ENCODE results near the gene CTNNA2.

The CTNNA2 gene

DNA sequence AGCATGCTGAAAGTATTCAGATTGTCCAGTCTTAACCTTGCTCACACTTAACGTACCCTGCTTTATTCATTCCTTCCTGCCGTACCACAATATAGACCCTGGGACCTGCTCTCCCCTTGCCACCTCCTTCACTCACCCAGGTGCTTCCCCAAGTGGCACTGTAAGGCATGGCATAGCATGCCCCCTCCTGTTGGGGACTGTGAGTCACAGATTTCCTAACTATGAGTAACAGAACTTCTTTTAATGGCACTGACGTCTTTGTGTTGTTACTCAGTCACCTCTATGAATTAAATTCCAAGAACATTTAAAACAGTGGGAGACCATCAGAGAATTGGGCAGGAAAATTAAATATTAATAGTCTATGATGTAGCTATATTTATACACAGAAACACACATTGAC, 117.2 kb downstream of the CTNNA2 start:
- Mint-ChIP-seq H3K36me3 (no peaks in the 10 kb centered on the region), H3K27me3 (no peaks in the 10 kb centered on the region), H3K4me1 (no peaks in the 10 kb centered on the region), H3K27ac (no peak overlapping the region), H3K9me3 (peaks cover 0 to 1% of the 10 kb centered on the region in 2 donors), H3K4me3 (no peak overlapping the region)
- ATAC-seq (replicated peaks) (no peak), DNase-seq (no peak)

DNA sequence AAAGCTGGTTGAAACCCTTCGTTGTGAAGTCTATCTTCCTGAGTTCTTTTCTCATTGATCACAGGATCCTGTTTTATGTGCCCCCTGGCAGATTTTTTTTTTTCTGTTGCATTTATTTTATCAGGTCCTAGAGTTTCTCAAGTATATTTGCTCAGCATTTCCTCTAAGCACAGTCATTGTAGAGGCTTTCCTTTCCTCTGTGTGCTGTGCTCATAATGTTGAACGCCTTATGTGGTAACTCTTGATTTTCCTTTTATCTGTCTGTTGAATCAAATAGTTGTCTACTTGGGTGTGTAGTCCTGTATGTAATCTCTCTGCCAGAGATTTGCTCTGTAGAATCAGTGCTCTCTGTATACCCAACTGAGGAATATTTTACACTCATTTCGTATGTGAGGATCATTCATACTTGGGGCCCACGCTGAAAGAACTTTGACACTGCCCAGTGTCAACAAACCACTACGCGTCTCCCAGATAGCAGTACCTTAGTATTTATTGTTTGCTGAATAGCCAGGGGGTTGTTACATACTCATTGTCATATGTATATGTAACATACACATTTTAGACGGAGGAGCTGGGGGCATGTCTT, 118.2 kb downstream of the CTNNA2 start:
- DNase-seq: no peak
- no peak for ATAC-seq (replicated peaks)
- peaks cover 0 to 1% of the 10 kb centered on the region in 2 donors for H3K9me3 Mint-ChIP-seq
- no peaks in the 10 kb centered on the region for H3K4me1 Mint-ChIP-seq
- no peak overlapping the region for H3K4me3 Mint-ChIP-seq
- no peak overlapping the region for H3K27ac Mint-ChIP-seq
- no peaks in the 10 kb centered on the region for H3K27me3 Mint-ChIP-seq
- H3K36me3 Mint-ChIP-seq: no peaks in the 10 kb centered on the region

DNA sequence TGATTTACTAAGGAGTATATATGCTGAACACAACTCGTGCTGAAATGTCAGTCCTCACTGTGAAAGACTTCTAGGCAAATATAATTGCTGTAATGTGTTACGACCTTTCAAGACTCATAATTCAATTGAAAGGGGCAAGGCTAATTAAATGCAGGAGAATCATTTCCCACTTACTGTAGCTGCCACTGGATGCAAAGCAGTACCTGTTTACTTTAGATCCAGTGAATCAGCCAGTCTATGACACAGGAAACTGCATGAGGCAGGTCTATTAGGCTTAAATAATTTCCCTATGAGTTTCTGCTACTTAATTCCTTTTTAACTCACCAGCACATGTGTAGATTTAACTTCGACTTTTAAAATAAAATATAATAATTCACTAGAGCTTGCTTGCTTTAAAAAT, 125.6 kb downstream of the CTNNA2 start:
- DNase-seq (no peak), ATAC-seq (replicated peaks) (no peak)
- H3K27ac Mint-ChIP-seq: no peak overlapping the region
- H3K36me3 Mint-ChIP-seq: no peaks in the 10 kb centered on the region
- H3K4me3 Mint-ChIP-seq: no peak overlapping the region
- peaks cover 0 to 6% of the 10 kb centered on the region in 2 donors for H3K9me3 Mint-ChIP-seq
- no peaks in the 10 kb centered on the region for H3K4me1 Mint-ChIP-seq
- H3K27me3 Mint-ChIP-seq: no peaks in the 10 kb centered on the region

DNA sequence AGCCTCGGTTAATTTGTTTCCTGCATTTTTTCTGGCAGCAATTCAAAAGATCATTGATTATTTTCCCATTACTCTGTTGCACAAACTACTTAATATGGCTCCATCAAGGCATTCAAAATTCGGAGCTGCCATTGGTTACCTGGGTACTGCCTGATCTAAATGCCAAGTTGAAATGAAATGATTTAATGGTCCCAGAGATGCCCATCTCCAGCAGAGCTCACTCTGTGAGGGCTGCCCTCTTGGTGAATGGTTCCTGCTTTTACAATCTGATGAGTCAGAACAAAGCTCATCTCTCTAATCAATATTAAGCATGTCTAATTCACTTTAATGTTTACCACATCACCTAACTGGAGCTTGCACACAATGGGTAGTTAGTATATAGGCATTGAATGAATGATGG, 126.1 kb downstream of the CTNNA2 start:
- no peak overlapping the region for H3K4me3 Mint-ChIP-seq
- ATAC-seq (replicated peaks): no peak
- H3K4me1 Mint-ChIP-seq: no peaks in the 10 kb centered on the region
- H3K27ac Mint-ChIP-seq: no peak overlapping the region
- H3K27me3 Mint-ChIP-seq: no peaks in the 10 kb centered on the region
- H3K9me3 Mint-ChIP-seq: peaks cover 0 to 8% of the 10 kb centered on the region in 2 donors
- no peak for DNase-seq
- no peaks in the 10 kb centered on the region for H3K36me3 Mint-ChIP-seq

DNA sequence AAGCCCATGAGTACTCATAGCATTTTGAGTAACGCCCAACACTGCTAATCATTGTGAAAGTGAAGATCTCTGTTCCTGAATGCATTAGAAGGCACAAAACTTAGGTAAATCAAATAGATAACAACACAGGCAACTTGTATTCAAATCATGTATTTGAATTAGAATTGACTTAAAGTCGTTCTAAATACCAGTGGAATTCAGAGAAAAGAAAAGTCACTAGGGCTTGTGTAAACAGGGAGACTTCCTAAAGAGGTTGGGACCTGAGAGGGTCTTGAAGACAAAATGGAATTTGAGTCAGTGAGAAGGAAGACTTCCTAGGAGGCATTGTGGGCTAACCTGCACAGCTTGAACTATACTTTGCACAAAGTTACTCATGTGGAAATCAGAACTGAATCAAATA, 127.2 kb downstream of the CTNNA2 start:
- no peak for ATAC-seq (replicated peaks)
- Mint-ChIP-seq H3K27me3 (no peaks in the 10 kb centered on the region), H3K27ac (no peak overlapping the region), H3K9me3 (peaks cover 5 to 10% of the 10 kb centered on the region in 2 donors), H3K4me3 (no peak overlapping the region), H3K4me1 (no peaks in the 10 kb centered on the region), H3K36me3 (no peaks in the 10 kb centered on the region)
- no peak for DNase-seq

DNA sequence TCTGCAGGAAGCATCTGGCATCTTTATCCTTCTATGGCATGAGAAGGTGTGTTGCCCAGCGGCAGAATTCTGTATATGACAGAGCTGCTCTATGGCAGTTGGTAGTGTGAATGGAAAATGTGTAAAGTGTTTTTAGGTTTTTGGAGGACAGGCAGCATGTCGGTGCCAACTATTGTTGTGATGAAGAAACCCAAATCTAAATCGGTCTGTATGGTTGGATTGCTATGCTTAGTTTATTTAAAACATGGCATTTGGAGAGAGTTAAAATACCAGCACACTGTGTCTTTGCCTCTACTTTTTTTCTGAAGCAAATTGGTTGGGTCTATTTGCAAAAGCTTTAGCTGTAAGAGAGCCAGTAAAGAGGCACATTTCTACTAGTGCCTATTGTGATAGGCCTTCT, 136.7 kb downstream of the CTNNA2 start:
- H3K9me3 Mint-ChIP-seq: peaks cover 12 to 20% of the 10 kb centered on the region in 2 donors
- ATAC-seq (replicated peaks) (no peak), DNase-seq (no peak)
- no peaks in the 10 kb centered on the region for H3K27me3 Mint-ChIP-seq
- H3K4me3 Mint-ChIP-seq: no peak overlapping the region
- no peaks in the 10 kb centered on the region for H3K36me3 Mint-ChIP-seq
- no peak overlapping the region for H3K27ac Mint-ChIP-seq
- no peaks in the 10 kb centered on the region for H3K4me1 Mint-ChIP-seq

DNA sequence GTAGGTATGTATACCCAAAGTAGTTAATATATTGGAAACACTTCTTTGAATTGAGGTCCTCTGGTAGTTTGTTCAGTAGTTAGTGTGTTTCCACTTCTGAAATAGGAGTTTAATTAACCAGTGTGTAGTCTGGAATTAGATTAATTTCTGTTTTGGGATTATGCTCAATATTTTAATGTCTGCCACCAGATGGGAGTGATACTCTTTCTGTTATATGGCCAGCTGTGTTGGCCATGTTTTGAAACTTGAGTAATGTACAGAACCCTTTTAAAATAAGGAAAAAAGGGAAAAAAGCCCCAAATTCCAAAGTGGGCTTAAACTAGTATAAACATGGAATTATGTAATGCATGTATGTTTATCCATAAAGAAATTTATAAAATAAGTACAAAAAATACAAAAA, 147.7 kb downstream of the CTNNA2 start:
- Mint-ChIP-seq H3K4me1 (no peaks in the 10 kb centered on the region), H3K36me3 (no peaks in the 10 kb centered on the region), H3K27ac (no peak overlapping the region), H3K9me3 (peaks cover 4 to 9% of the 10 kb centered on the region in 2 donors), H3K4me3 (no peak overlapping the region), H3K27me3 (no peaks in the 10 kb centered on the region)
- no peak for ATAC-seq (replicated peaks)
- DNase-seq: no peak

DNA sequence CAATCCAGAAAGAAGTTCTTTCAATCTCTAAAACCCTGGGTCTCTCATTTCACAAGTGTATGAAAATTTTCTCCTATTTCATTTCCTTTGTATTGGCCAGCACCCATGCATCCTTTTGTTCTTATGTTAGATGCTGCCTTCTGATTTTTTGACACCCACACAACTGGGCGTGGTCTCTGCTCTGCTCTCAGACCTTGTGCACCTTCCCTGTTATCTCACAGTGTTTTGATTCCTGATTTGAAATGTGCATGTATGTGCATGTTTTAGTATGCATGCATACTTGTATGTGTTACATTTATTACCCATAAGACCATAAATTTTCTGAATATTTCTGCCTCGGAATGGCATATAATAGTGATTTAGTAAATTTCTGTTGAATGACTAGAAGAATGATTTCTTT, 152.2 kb downstream of the CTNNA2 start:
- no peak overlapping the region for H3K27ac Mint-ChIP-seq
- peaks cover 4 to 9% of the 10 kb centered on the region in 2 donors for H3K9me3 Mint-ChIP-seq
- H3K27me3 Mint-ChIP-seq: no peaks in the 10 kb centered on the region
- no peak for DNase-seq
- no peak overlapping the region for H3K4me3 Mint-ChIP-seq
- no peak for ATAC-seq (replicated peaks)
- H3K4me1 Mint-ChIP-seq: no peaks in the 10 kb centered on the region
- no peaks in the 10 kb centered on the region for H3K36me3 Mint-ChIP-seq

DNA sequence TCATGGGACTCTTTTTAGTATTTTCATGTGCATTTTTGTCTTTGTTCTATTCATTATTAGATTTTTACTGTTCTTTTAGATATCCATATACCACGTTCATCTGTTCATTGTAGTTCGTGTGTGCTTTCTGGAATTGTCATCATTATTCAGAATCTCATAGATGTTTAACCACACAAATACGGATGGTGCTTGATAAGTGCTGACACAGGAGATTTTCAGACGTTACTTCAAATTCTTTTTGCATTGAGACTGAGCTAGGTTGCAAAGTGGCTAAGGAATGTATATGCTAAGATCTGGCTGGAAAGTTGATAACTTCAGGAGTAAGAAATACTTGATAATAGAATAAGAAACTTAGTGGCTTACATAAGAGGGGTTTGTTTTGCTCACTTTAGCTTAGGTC, 153.6 kb downstream of the CTNNA2 start:
- no peak overlapping the region for H3K27ac Mint-ChIP-seq
- no peaks in the 10 kb centered on the region for H3K27me3 Mint-ChIP-seq
- no peak for ATAC-seq (replicated peaks)
- peaks cover 4 to 9% of the 10 kb centered on the region in 2 donors for H3K9me3 Mint-ChIP-seq
- H3K4me1 Mint-ChIP-seq: no peaks in the 10 kb centered on the region
- no peak for DNase-seq
- H3K4me3 Mint-ChIP-seq: no peak overlapping the region
- H3K36me3 Mint-ChIP-seq: no peaks in the 10 kb centered on the region

DNA sequence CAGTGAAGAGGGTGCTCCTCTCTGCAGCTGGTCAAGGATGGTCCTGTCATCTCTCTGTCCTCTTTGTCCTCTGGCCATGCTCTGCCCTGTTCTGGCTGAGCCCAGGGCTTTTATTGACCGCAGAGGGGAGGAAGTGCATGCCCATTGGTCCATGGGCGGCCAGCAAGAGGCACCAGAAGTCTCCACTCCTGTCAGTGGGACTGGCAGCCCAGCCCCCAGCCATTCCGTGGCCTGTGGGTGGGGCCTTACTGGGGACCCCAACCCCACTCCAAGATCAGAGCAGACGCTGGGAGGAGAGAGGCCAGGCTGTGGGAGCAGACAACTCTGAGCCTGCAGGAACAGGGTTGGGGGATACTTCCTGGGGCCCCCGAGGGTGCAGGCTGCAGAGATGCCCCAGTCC, 156.9 kb downstream of the CTNNA2 start:
- peaks cover 4% of the 10 kb centered on the region in 2 donors for H3K9me3 Mint-ChIP-seq
- no peaks in the 10 kb centered on the region for H3K27me3 Mint-ChIP-seq
- no peak overlapping the region for H3K27ac Mint-ChIP-seq
- H3K4me1 Mint-ChIP-seq: no peaks in the 10 kb centered on the region
- H3K36me3 Mint-ChIP-seq: no peaks in the 10 kb centered on the region
- DNase-seq: no peak
- ATAC-seq (replicated peaks): no peak
- H3K4me3 Mint-ChIP-seq: no peak overlapping the region

DNA sequence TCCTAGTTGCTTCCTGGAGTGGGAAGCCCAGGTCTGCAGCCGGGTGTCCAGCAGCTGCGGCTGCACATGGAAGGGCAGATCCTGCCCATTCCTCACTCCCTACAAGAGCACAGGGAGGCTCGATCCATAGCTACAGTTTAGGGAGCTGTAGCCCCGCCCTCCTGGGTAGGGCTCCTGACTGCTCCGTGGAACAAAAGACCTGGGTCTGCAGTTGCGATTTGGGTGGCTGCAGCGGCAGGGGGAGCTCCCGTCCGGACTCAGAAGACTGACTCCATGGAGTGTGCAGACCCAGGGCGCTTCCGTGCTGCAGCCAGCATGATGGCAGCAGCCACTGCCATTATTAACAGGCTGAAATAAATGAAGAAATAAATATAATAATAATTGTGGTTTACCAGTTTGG, 157.3 kb downstream of the CTNNA2 start:
- DNase-seq (no peak), ATAC-seq (replicated peaks) (no peak)
- Mint-ChIP-seq H3K4me3 (no peak overlapping the region), H3K36me3 (no peaks in the 10 kb centered on the region), H3K27ac (no peak overlapping the region), H3K27me3 (no peaks in the 10 kb centered on the region), H3K9me3 (peaks cover 0 to 1% of the 10 kb centered on the region in 2 donors), H3K4me1 (no peaks in the 10 kb centered on the region)

DNA sequence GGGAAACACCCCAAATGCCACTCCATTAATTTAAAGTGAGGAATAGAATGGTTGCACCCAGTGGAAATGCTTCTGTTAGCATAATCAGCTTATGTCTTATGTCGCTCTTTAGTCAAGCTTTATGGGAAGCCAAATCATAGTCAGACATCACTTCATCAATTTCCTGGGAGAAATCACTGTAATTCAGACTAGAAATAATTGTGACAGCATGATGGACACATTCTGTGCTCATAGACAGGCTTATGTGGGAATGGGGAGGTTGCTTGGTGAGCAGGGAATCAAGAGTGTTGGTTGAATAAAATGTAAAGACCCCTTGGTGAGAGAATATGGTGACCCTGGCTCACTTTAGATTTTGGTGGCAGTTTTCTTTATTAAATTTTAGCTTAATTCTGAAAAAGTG, 174.0 kb downstream of the CTNNA2 start:
- DNase-seq (no peak), ATAC-seq (replicated peaks) (no peak)
- no peaks in the 10 kb centered on the region for H3K27me3 Mint-ChIP-seq
- no peaks in the 10 kb centered on the region for H3K4me1 Mint-ChIP-seq
- H3K9me3 Mint-ChIP-seq: peaks cover 3 to 7% of the 10 kb centered on the region in 2 donors
- no peak overlapping the region for H3K27ac Mint-ChIP-seq
- no peaks in the 10 kb centered on the region for H3K36me3 Mint-ChIP-seq
- H3K4me3 Mint-ChIP-seq: no peak overlapping the region

DNA sequence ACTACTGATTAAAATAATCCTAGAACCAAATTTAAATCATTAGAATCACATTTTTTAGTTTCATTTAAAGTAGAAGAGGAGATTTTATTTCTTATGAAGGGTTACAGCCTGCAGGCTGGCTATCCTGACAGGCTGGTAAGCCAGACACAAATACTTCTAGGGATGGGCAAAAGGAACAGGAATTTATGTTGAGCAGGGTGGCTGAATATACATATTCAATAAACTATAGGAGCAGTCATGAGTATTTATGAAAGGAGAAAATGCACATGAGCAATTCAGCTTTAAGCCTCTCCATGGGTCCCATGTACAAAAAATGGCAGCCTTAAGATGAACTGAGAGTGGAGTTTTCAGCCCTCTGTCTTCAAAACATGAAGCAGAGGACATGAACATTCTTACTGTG, 182.4 kb downstream of the CTNNA2 start:
- Mint-ChIP-seq H3K9me3 (peaks cover 9 to 10% of the 10 kb centered on the region in 2 donors), H3K27me3 (no peaks in the 10 kb centered on the region), H3K4me1 (no peaks in the 10 kb centered on the region), H3K4me3 (no peak overlapping the region), H3K36me3 (no peaks in the 10 kb centered on the region), H3K27ac (no peak overlapping the region)
- ATAC-seq (replicated peaks): no peak
- DNase-seq: no peak

DNA sequence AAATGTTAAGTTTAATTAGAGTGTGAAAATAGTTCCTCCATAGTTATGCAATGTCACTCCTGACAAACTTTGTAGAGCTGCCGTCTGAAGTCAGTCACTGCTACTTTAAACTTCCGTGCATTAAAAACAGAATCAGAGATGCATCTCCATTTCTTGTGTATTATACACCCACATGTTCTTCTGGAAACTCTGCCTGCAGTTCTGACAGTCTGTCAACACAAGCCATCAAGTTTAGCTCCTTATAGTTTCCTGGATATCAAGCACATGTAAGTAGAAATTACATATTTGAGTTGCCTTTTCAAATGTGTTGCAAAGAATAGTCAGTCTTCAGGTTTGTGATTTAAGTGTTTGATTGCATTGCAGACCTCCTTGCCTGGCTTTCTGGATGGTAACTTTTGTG, 184.3 kb downstream of the CTNNA2 start:
- Mint-ChIP-seq H3K27me3 (no peaks in the 10 kb centered on the region), H3K27ac (no peak overlapping the region), H3K4me3 (no peak overlapping the region), H3K36me3 (no peaks in the 10 kb centered on the region), H3K9me3 (peaks cover 4 to 8% of the 10 kb centered on the region in 2 donors), H3K4me1 (no peaks in the 10 kb centered on the region)
- no peak for ATAC-seq (replicated peaks)
- DNase-seq: no peak

DNA sequence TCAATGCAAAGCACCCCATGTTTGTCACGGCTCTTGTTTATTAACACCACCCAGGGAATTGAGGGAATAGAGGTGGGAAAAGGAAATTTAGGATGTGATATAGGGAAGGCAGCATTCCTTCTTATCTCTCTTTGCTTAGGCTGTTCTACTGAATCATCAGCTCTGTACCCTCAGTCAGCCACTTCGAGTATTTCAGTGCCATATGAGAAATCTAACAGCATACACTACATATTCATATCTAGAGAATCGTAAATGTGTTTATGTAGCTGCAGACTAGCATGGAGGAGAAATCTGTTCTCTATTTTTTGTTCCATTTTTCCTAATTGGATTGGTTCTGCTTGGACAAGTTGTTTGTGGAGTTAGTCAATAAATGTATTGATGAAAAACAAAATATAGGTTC, 187.8 kb downstream of the CTNNA2 start:
- no peak overlapping the region for H3K27ac Mint-ChIP-seq
- no peak overlapping the region for H3K4me3 Mint-ChIP-seq
- no peaks in the 10 kb centered on the region for H3K27me3 Mint-ChIP-seq
- ATAC-seq (replicated peaks) (no peak), DNase-seq (no peak)
- no peaks in the 10 kb centered on the region for H3K4me1 Mint-ChIP-seq
- H3K9me3 Mint-ChIP-seq: peaks cover 0 to 3% of the 10 kb centered on the region in 2 donors
- H3K36me3 Mint-ChIP-seq: no peaks in the 10 kb centered on the region

DNA sequence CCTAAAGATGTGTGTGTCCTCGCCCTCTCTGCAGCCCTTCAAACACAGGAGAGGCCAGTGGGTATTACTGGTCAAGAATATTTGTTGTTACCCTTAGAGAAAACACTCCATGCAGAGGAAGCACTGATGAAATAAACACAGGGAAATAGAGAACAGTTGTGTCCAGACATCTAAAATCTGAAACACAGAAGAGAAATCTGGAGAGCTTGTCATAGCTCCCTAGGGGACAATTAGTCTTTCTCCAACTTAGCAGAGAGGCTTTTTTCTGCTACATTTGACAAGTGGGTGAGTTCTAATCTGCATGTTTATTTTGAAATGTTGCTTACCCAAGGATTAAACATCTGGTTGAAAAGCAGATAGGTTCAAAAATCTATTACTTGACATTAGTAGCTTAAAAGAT, 190.1 kb downstream of the CTNNA2 start:
- H3K9me3 Mint-ChIP-seq: peaks cover 0 to 3% of the 10 kb centered on the region in 2 donors
- H3K27me3 Mint-ChIP-seq: no peaks in the 10 kb centered on the region
- DNase-seq: no peak
- no peaks in the 10 kb centered on the region for H3K4me1 Mint-ChIP-seq
- H3K4me3 Mint-ChIP-seq: no peak overlapping the region
- ATAC-seq (replicated peaks): no peak
- H3K36me3 Mint-ChIP-seq: no peaks in the 10 kb centered on the region
- H3K27ac Mint-ChIP-seq: no peak overlapping the region

All from stimulated activated naive B cell treated with anti-CD40 and anti-IgM and Interleukin-4, amounts not matched to agents 10 μg/mL and 1 μg/mL and 100 μg/mL, for 72 hours (primary cell).